ENCODE data around the gene PTPRG. TPM values are rescaled to one million over a fixed set of nuclear protein-coding genes. Genes with fewer than 3 reads are reported as not detected.
"Not testable (repeated sequence)": the region's sequence is repeated elsewhere in the genome, so short reads cannot be mapped to it uniquely, and the experiment has no call there.

The PTPRG gene
- total and polyA plus RNA-seq, 8 donors, result 50.9 to 88.4 (median 54.4) TPM

DNA sequence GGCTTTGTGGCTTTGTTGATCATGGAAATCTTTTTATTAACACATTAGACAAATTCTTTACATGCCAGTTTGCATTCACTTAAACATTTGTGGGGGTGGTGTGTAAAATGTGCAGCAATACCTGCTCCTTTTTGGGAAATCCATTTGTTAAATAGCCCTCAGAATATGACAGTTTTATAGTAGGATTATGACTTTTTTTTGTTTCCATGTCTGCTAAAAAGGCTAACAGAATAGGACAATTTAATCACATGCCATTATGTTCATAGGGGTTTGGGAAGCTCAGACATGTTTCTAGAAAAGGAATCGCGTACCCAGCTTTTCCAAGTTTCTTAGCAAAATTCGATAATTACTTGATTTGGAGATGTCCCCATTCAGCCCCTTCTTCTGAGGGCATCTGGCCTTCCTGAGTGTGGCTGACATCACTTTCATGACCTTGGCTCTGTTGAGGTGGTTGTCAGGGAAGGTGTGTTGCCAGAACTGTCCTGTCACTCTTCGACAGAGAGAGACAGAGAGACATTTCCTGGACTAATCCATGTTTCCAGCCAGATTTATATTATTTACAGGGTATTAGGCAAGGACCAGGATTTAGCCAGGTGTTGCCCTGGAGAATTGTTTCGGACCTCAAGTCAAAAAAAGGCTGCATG lies 126.4 kb downstream of the PTPRG start:
- Histone ChIP-seq H3K36me3 (no peaks in the 10 kb centered on the region), H3K4me1 (peaks cover 0 to 2% of the 10 kb centered on the region in 2 donors), H3K4me3 (no peak overlapping the region), H3K27ac (no peak overlapping the region), H3K9me3 (no peaks in the 10 kb centered on the region), H3K27me3 (no peaks in the 10 kb centered on the region)
- ATAC-seq (no peak), DNase-seq (no peak)
- intact Hi-C loops (cut with DNase I), result no loop called here
- TF ChIP-seq, protein P1, sequence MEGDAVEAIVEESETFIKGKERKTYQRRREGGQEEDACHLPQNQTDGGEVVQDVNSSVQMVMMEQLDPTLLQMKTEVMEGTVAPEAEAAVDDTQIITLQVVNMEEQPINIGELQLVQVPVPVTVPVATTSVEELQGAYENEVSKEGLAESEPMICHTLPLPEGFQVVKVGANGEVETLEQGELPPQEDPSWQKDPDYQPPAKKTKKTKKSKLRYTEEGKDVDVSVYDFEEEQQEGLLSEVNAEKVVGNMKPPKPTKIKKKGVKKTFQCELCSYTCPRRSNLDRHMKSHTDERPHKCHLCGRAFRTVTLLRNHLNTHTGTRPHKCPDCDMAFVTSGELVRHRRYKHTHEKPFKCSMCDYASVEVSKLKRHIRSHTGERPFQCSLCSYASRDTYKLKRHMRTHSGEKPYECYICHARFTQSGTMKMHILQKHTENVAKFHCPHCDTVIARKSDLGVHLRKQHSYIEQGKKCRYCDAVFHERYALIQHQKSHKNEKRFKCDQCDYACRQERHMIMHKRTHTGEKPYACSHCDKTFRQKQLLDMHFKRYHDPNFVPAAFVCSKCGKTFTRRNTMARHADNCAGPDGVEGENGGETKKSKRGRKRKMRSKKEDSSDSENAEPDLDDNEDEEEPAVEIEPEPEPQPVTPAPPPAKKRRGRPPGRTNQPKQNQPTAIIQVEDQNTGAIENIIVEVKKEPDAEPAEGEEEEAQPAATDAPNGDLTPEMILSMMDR (IDR thresholded peaks at IDR 0.05), result no peak

- DNase-seq (no peak), ATAC-seq (no peak)
- intact Hi-C loops (cut with DNase I), result no loop called here
- Histone ChIP-seq H3K27ac (no peak overlapping the region), H3K36me3 (no peaks in the 10 kb centered on the region), H3K4me1 (peaks cover 0 to 2% of the 10 kb centered on the region in 2 donors), H3K27me3 (no peaks in the 10 kb centered on the region), H3K4me3 (no peak overlapping the region), H3K9me3 (no peaks in the 10 kb centered on the region)
- TF ChIP-seq, protein P1 (IDR thresholded peaks at IDR 0.05), result no peak
Observed at GRCh38 chr3:61688307-61688984, 127.1 kb downstream of the PTPRG start.

DNA sequence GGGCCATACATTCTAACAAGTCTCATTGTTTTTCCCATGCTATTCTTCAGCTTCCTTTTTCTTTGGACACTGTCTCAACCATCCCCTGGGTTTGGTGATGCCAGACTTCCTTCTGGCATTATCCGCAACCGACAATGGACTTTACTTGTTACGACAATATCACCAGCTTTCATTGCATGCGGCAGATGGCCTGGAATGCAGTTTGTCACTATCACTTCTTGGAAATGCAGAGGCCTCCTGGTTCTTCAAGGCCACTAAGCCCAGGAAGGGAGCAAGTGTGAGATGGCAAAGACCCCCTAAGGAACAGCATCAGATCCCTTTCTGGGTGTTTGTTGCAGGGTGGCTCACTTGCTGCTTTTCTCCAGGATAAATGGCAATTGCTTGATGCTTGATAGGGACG lies 128.6 kb downstream of the PTPRG start:
- no peak overlapping the region for H3K27ac ChIP-seq
- intact Hi-C loops (cut with DNase I), result no loop called here
- ATAC-seq, result no peak
- DNase-seq, result no peak
- peaks cover 0 to 2% of the 10 kb centered on the region in 2 donors for H3K4me1 ChIP-seq
- no peaks in the 10 kb centered on the region for H3K27me3 ChIP-seq
- no peaks in the 10 kb centered on the region for H3K36me3 ChIP-seq
- TF ChIP-seq, protein P1 (IDR thresholded peaks at IDR 0.05), result no peak
- H3K4me3 ChIP-seq, result no peak overlapping the region
- H3K9me3 ChIP-seq, result no peaks in the 10 kb centered on the region

- no peaks in the 10 kb centered on the region for H3K27me3 ChIP-seq
- no peaks in the 10 kb centered on the region for H3K9me3 ChIP-seq
- intact Hi-C loops (cut with DNase I), result no loop called here
- TF ChIP-seq, protein P1 (IDR thresholded peaks at IDR 0.05), result no peak
- ATAC-seq (no peak), DNase-seq (no peak)
- no peak overlapping the region for H3K27ac ChIP-seq
- H3K4me3 ChIP-seq, result no peak overlapping the region
- H3K4me1 ChIP-seq, result no peaks in the 10 kb centered on the region
- H3K36me3 ChIP-seq, result no peaks in the 10 kb centered on the region
Observed at GRCh38 chr3:61691466-61691865, 130.1 kb downstream of the PTPRG start.

DNA sequence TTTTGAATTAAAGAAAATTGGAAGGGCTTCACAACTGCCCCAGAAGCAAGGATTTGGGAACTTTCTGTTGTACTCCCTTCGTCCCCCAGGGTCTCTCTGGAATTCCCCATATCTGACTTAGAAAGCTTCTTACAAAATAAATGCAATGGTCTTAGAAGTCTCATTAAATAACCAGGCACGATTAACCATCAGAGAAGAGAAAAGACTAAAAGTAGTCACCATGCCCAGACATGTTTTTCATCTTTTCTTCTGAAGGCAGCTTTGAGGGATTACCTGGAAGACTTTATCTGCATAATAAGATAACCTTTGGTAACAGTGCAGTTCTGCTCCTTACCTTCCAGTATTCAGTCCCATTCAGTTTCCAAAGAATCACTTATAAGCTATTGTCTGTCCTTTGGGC lies 135.9 kb downstream of the PTPRG start:
- no peak overlapping the region for H3K4me3 ChIP-seq
- no peak for DNase-seq
- intact Hi-C loops (cut with DNase I), result no loop called here

GRCh38 chr3:61698278-61699072 lies 137.1 kb downstream of the PTPRG start:
- H3K27me3 ChIP-seq; H3K36me3 ChIP-seq; DNase-seq; H3K4me3 ChIP-seq; H3K4me1 ChIP-seq; intact Hi-C loops (cut with DNase I); ATAC-seq; H3K27ac ChIP-seq; H3K9me3 ChIP-seq: not testable (repeated sequence)

More for the DNA sequence above, 135.9 kb downstream of the PTPRG start:
- Histone ChIP-seq H3K9me3 (no peaks in the 10 kb centered on the region), H3K36me3 (no peaks in the 10 kb centered on the region), H3K4me1 (peaks cover 0 to 5% of the 10 kb centered on the region in 2 donors), H3K27me3 (no peaks in the 10 kb centered on the region), H3K27ac (no peak overlapping the region)
- TF ChIP-seq, protein P1 (IDR thresholded peaks at IDR 0.05), result no peak
- no peak for ATAC-seq

Data from left lung (tissue), 10 donors.